Pancreas (tissue), 10 donors: ENCODE measurements around the gene PTPRM. TPM values are rescaled to one million over a fixed set of nuclear protein-coding genes. Genes with fewer than 3 reads are reported as not detected.

Experiments used
- ATAC-seq, 4 donors: fragments of 200-7000 bp; cut with Tn5 transposase; one replicate each; pipeline versions ENCODE4 v1.8.0 to v1.9.1; 2020; ENCODE audit warnings: mild to moderate bottlenecking in 4 of 4, moderate library complexity in 4 of 4
- DNase-seq, 6 donors: peaks; one replicate each; pipeline ENCODE4 v3.0.0-alpha.2; 2020
- FAIRE-seq: peaks from 2 replicates; lab custom pipeline; 2012; peaks lifted over from hg19 to GRCh38; lab: Jason Lieb, UNC
- H3K27ac ChIP-seq, 4 donors: fragments of 200-600 bp; sonication (generic); 1 replicate in 3 of 4; 2 replicates in 1 of 4; pipeline versions ENCODE4 v1.5.0 to v1.8.0; 2020
- H3K27me3 ChIP-seq, 4 donors: fragments of 200-600 bp; one replicate each; pipeline ENCODE4 v1.8.0; 2021
- H3K36me3 ChIP-seq, 3 donors: fragments of 200-600 bp; sonication (generic) in 1 of 3; one replicate each; pipeline versions ENCODE4 v1.5.0 to v1.8.0; 2020 to 2021
- H3K4me1 ChIP-seq, 3 donors: fragments of 200-600 bp; one replicate each; pipeline ENCODE4 v1.8.0; 2021
- H3K4me3 ChIP-seq, 4 donors: fragments of 200-600 bp; sonication (generic) in 2 of 4; one replicate each; pipeline versions ENCODE4 v1.5.0 to v1.8.0; 2020 to 2021
- H3K9me3 ChIP-seq, 4 donors: fragments of 200-600 bp; one replicate each; pipeline ENCODE4 v1.8.0; 2021
- CTCF ChIP-seq, 4 donors: fragments of 200-600 bp; sonication (generic) in 3 of 4; IDR thresholded peaks; one replicate each; pipeline versions ENCODE4 v1.5.0 to v1.8.0; 2021; ENCODE audit warnings: antibody characterized with exemption in 4 of 4
- WGBS, 2 donors: extraction: QIAGEN DNeasy Blood & Tissue Kit; methylation state at CpG; one replicate each; pipeline ENCODE4 v1.1.7; 2013; 5-methylcytosine and 5-hydroxymethylcytosine counted together
- intact Hi-C, 3 donors: fragments of 100-400 bp; cut with DNase I; formaldehyde crosslinking; loops; one replicate each; pipeline versions ENCODE4 v1.11.1 to v1.14.2; 2022
- polyA plus RNA-seq, 2 donors: library from polyadenylated mRNA; stranded (reverse); fragments of 200-250 nt; gene quantifications; one replicate each; pipeline ENCODE4 v1.2.3, GENCODE V29; 2013
- total RNA-seq, 6 donors: library from RNA; stranded (reverse); fragmentation: NEBNext Ultra II Directional in 4 of 6; extraction: Animal tissue kit (Norgen Biotek cat#: 25700) in 4 of 6; gene quantifications; one replicate each; pipeline versions ENCODE4 v1.2.1 to v1.2.4, GENCODE V29; 2021 to 2023
- donor health status: healthy with polysubstance abuse.
- donor health status: DM: no; HTN: no; CAD: no; lungs with moderate emphysema.
- donor health status: DM: no; HTN: no; CAD: no.
- donor health status: control.
- donor health status: control.
- donor health status: Bipolar disorder and iron deficiency.
- donor health status: DM: yes; HTN: yes; CAD: no.
- donor health status: DM: no; HTN: no; CAD: no.
- donor health status: DM: no; HTN: no; CAD: no.
- donor health status: DM: yes; HTN: yes; CAD: no.

The PTPRM gene
- total and polyA plus RNA-seq, 8 donors = 14.5 to 50.7 (median 19.7) TPM

- TF ChIP-seq CTCF (IDR thresholded peaks at IDR 0.05) = no peak
- ATAC-seq (no peak), FAIRE-seq (no peak), DNase-seq (no peak)
- 73 to 79% methylated on average over 2 of the region's 2 CpGs for WGBS, 2 donors
- Histone ChIP-seq H3K36me3 (no peaks in the 10 kb centered on the region), H3K4me3 (no peak overlapping the region), H3K27ac (no peak overlapping the region), H3K9me3 (no peaks in the 10 kb centered on the region), H3K4me1 (peaks cover 0 to 3% (median 2%) of the 10 kb centered on the region in 3 donors), H3K27me3 (no peaks in the 10 kb centered on the region)
- intact Hi-C loops = no loop called here
Measured at GRCh38 chr18:8400825-8401224, 833.7 kb downstream of the PTPRM start.

GRCh38 chr18:8401606-8402005, 834.5 kb downstream of the PTPRM start:
- DNase-seq (no peak), ATAC-seq (no peak)

GRCh38 chr18:8402237-8402636, 835.1 kb downstream of the PTPRM start:
- H3K27ac ChIP-seq = no peak overlapping the region
- no peak overlapping the region for H3K4me3 ChIP-seq
- WGBS, 2 donors = 80 to 90% methylated on average over 4 of the region's 4 CpGs
- peaks cover 0 to 3% (median 2%) of the 10 kb centered on the region in 3 donors for H3K4me1 ChIP-seq
- no peaks in the 10 kb centered on the region for H3K27me3 ChIP-seq
- ATAC-seq = no peak
- intact Hi-C loops = no loop called here
- FAIRE-seq = no peak
- no peaks in the 10 kb centered on the region for H3K36me3 ChIP-seq
- DNase-seq = no peak
- H3K9me3 ChIP-seq = no peaks in the 10 kb centered on the region
- no peak for TF ChIP-seq CTCF (IDR thresholded peaks at IDR 0.05)

More at GRCh38 chr18:8401606-8402005, 834.5 kb downstream of the PTPRM start:
- no peak for FAIRE-seq
- Histone ChIP-seq H3K4me3 (no peak overlapping the region), H3K9me3 (no peaks in the 10 kb centered on the region), H3K27me3 (no peaks in the 10 kb centered on the region), H3K36me3 (no peaks in the 10 kb centered on the region), H3K4me1 (peaks cover 0 to 3% (median 2%) of the 10 kb centered on the region in 3 donors), H3K27ac (no peak overlapping the region)
- WGBS, 2 donors = 96 to 99% methylated on average over 17 of the region's 17 CpGs
- TF ChIP-seq CTCF (IDR thresholded peaks at IDR 0.05) = no peak
- intact Hi-C loops = no loop called here

- DNase-seq = no peak
- no peak for ATAC-seq
- H3K4me3 ChIP-seq = no peak overlapping the region
- H3K27me3 ChIP-seq = no peaks in the 10 kb centered on the region
- 96 to 97% methylated on average over 2 of the region's 2 CpGs for WGBS, 2 donors
- intact Hi-C loops = no loop called here
- peaks cover 0 to 3% (median 2%) of the 10 kb centered on the region in 3 donors for H3K4me1 ChIP-seq
- H3K27ac ChIP-seq = no peak overlapping the region
- no peaks in the 10 kb centered on the region for H3K36me3 ChIP-seq
- no peak for FAIRE-seq
- H3K9me3 ChIP-seq = no peaks in the 10 kb centered on the region
- no peak for TF ChIP-seq CTCF (IDR thresholded peaks at IDR 0.05)
Measured at GRCh38 chr18:8403713-8404112, 836.6 kb downstream of the PTPRM start.

- TF ChIP-seq CTCF (IDR thresholded peaks at IDR 0.05) = no peak
- peaks cover 0 to 3% (median 2%) of the 10 kb centered on the region in 3 donors for H3K4me1 ChIP-seq
- H3K4me3 ChIP-seq = no peak overlapping the region
- intact Hi-C loops = no loop called here
- WGBS, 2 donors = 73 to 85% methylated on average over 10 of the region's 10 CpGs
- H3K36me3 ChIP-seq = no peaks in the 10 kb centered on the region
- FAIRE-seq (no peak), DNase-seq (no peak), ATAC-seq (no peak)
- H3K27ac ChIP-seq = no peak overlapping the region
- no peaks in the 10 kb centered on the region for H3K27me3 ChIP-seq
- no peaks in the 10 kb centered on the region for H3K9me3 ChIP-seq
Measured at GRCh38 chr18:8406186-8406867, 839.2 kb downstream of the PTPRM start.
